ENCODE measurements around the gene TRIM26.

Gene TRIM26

DNA sequence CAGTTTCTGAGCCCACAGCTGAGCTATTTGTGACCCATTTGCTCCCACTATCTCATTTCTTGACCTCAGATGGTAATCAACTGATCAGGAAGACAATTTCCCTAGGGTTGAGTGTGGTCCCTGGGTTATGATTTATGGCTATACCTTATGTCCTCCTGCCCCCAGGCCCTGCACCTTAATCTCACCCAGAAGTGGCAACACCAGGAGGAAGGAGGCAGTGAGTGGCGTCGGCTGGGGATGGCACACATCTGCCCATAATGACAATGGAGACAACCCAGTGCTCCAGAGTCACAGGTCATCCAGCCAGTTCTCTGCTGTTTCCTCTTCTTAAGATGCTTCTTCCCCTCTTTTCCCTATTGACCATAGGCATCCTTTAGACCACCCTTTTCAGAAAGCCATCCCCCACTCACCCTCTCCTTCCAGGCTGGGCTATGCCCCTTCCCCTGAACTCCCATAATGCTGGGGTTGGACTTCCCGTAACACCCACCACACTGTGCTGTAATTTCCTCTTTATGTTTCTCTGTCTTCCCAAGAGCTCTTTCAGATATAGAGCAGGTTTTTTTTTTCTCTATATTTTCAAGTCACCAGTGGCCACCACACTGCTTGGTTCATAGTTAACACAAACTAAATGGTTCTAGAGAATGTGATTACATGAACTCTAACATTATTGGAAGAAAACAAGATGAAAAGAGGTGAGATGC, 60.1 kb downstream of the TRIM26 start:
- Histone ChIP-seq H2AFZ (ENCODE audit: low read depth, low read length, severe bottlenecking) (no peak overlapping the region), H3K27me3 (ENCODE audit: low read length) (no peaks in the 10 kb centered on the region), H3K9me3 (ENCODE audit: insufficient read depth, low read length) (no peaks in the 10 kb centered on the region), H3K9ac (ENCODE audit: low read length) (no peak overlapping the region), H3K36me3 (ENCODE audit: low read length) (no peaks in the 10 kb centered on the region), H3K4me3 (ENCODE audit: insufficient read depth, low read length, poor library complexity, severe bottlenecking) (no peak overlapping the region), H3K27ac (ENCODE audit: low read depth, low read length) (no peak overlapping the region), H3K4me2 (ENCODE audit: low read depth, low read length, poor library complexity, severe bottlenecking) (no peak overlapping the region), H3K79me2 (ENCODE audit: insufficient read depth, low read length) (no peaks in the 10 kb centered on the region), H3F3A (ENCODE audit: insufficient read depth) (no peaks in the 10 kb centered on the region), H4K20me1 (ENCODE audit: low read depth, low read length) (no peaks in the 10 kb centered on the region), H3K9me2 (replicated peaks; ENCODE audit: insufficient read depth, low read length) (no peaks in the 10 kb centered on the region)
- TF ChIP-seq, protein P1, sequence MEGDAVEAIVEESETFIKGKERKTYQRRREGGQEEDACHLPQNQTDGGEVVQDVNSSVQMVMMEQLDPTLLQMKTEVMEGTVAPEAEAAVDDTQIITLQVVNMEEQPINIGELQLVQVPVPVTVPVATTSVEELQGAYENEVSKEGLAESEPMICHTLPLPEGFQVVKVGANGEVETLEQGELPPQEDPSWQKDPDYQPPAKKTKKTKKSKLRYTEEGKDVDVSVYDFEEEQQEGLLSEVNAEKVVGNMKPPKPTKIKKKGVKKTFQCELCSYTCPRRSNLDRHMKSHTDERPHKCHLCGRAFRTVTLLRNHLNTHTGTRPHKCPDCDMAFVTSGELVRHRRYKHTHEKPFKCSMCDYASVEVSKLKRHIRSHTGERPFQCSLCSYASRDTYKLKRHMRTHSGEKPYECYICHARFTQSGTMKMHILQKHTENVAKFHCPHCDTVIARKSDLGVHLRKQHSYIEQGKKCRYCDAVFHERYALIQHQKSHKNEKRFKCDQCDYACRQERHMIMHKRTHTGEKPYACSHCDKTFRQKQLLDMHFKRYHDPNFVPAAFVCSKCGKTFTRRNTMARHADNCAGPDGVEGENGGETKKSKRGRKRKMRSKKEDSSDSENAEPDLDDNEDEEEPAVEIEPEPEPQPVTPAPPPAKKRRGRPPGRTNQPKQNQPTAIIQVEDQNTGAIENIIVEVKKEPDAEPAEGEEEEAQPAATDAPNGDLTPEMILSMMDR (IDR thresholded peaks at IDR 0.05; ENCODE audit: insufficient read depth, low read length, poor library complexity, severe bottlenecking) = no peak
- TF ChIP-seq EZH2phosphoT487 (conservative IDR thresholded peaks at IDR 0.05; ENCODE audit: low read length) = no peak

DNA sequence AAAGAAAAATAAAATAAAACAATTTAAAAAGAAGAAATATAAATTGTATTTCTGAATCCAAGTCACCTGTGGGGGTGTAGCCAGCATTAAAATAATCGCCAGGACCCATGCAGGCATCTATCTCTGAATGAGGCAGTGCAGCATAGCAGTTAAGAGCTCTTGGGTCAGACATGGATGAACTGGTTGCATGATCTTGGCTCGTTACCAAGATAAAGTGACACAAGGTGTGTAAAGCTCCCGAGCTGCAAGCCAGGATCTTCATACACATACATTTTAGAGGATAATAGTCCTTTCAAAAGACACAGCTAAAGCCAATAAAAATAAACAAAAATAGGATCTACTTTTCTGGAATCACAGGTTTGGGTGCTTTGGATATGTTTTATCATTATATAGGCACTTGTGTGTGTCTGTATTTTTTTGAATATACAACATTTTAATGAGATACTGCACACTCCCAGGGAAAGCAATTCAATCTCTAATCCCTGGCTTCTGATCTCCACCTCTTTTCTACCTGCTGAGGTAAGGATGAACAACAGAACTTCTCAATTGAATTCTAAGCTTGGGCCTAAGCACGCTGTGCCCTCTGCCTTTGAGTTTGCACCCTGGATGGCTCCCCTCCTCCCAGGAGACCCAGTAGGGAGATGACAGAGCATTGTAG, 61.1 kb downstream of the TRIM26 start:
- no peaks in the 10 kb centered on the region for H3K9me3 ChIP-seq (ENCODE audit: insufficient read depth, low read length)
- H3K27ac ChIP-seq (ENCODE audit: low read depth, low read length) = no peak overlapping the region
- no peak overlapping the region for H3K4me2 ChIP-seq (ENCODE audit: low read depth, low read length, poor library complexity, severe bottlenecking)
- H3K27me3 ChIP-seq (ENCODE audit: low read length) = no peaks in the 10 kb centered on the region
- no peak overlapping the region for H3K4me3 ChIP-seq (ENCODE audit: insufficient read depth, low read length, poor library complexity, severe bottlenecking)
- no peaks in the 10 kb centered on the region for H4K20me1 ChIP-seq (ENCODE audit: low read depth, low read length)
- TF ChIP-seq, protein P1 (IDR thresholded peaks at IDR 0.05; ENCODE audit: insufficient read depth, low read length, poor library complexity, severe bottlenecking) = no peak
- TF ChIP-seq EZH2phosphoT487 (conservative IDR thresholded peaks at IDR 0.05; ENCODE audit: low read length) = no peak
- H3K79me2 ChIP-seq (ENCODE audit: insufficient read depth, low read length) = no peaks in the 10 kb centered on the region
- no peak overlapping the region for H3K9ac ChIP-seq (ENCODE audit: low read length)
- no peaks in the 10 kb centered on the region for H3K9me2 ChIP-seq (replicated peaks; ENCODE audit: insufficient read depth, low read length)
- no peaks in the 10 kb centered on the region for H3F3A ChIP-seq (ENCODE audit: insufficient read depth)
- no peak overlapping the region for H2AFZ ChIP-seq (ENCODE audit: low read depth, low read length, severe bottlenecking)
- no peaks in the 10 kb centered on the region for H3K36me3 ChIP-seq (ENCODE audit: low read length)

DNA sequence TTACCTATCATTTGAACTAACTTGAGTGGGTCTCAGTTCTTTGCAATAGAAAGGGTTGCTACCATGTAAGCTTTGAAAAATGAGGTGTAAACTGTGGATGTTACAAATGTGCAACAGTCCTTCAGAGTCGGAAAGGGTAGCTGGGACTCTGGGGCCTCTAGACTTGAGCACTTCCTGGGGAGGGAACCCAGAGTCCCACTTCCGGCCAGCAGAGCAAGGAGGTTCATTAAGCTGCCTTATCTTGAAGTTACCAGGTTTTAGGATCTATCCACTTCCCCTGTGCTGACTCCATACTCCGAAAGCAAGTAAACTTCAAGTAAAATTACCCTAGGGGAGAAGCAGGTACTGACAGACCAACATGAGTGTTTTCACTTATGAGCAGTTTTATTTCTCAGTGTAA, 61.6 kb downstream of the TRIM26 start:
- Histone ChIP-seq H4K20me1 (ENCODE audit: low read depth, low read length) (no peaks in the 10 kb centered on the region), H3F3A (ENCODE audit: insufficient read depth) (no peaks in the 10 kb centered on the region), H3K27ac (ENCODE audit: low read depth, low read length) (no peak overlapping the region), H3K9ac (ENCODE audit: low read length) (no peak overlapping the region), H3K9me2 (replicated peaks; ENCODE audit: insufficient read depth, low read length) (no peaks in the 10 kb centered on the region), H3K36me3 (ENCODE audit: low read length) (no peaks in the 10 kb centered on the region), H3K4me2 (ENCODE audit: low read depth, low read length, poor library complexity, severe bottlenecking) (no peak overlapping the region), H2AFZ (ENCODE audit: low read depth, low read length, severe bottlenecking) (no peak overlapping the region), H3K9me3 (ENCODE audit: insufficient read depth, low read length) (no peaks in the 10 kb centered on the region), H3K27me3 (ENCODE audit: low read length) (no peaks in the 10 kb centered on the region), H3K79me2 (ENCODE audit: insufficient read depth, low read length) (no peaks in the 10 kb centered on the region), H3K4me3 (ENCODE audit: insufficient read depth, low read length, poor library complexity, severe bottlenecking) (no peak overlapping the region)
- no peak for TF ChIP-seq EZH2phosphoT487 (conservative IDR thresholded peaks at IDR 0.05; ENCODE audit: low read length)
- TF ChIP-seq, protein P1 (IDR thresholded peaks at IDR 0.05; ENCODE audit: insufficient read depth, low read length, poor library complexity, severe bottlenecking) = no peak

Data from SU-DHL-6 (cell line).